Keratinocyte (primary cell): Measurements from ENCODE around the gene UNC79. TPM values are rescaled to one million over a fixed set of nuclear protein-coding genes. Genes with fewer than 3 reads are reported as not detected.

Experiments used
- DNase-seq: peaks from one replicate; pipeline ENCODE4 v3.0.0-alpha.2; 2011; ENCODE audit warnings: low read depth, missing footprints, low spot score
- FAIRE-seq: peaks from 2 replicates; lab custom pipeline; 2011; peaks lifted over from hg19 to GRCh38; lab: Jason Lieb, UNC
- H2AFZ ChIP-seq: 2 replicates; pipeline ENCODE4 v1.6.0; 2012; ENCODE audit warnings: low read length, control low read depth, inconsistent platforms; ENCODE audit not compliant: control insufficient read depth
- H3K27ac ChIP-seq: 2 replicates; pipeline ENCODE4 v1.5.1; 2011; ENCODE audit warnings: low read length; ENCODE audit not compliant: control insufficient read depth, insufficient read depth
- H3K27me3 ChIP-seq: 3 replicates; pipeline ENCODE4 v1.6.0; 2011; ENCODE audit warnings: low read length; ENCODE audit not compliant: control insufficient read depth, insufficient read depth; ENCODE audit errors: extremely low read depth
- H3K36me3 ChIP-seq, 2 experiments: 2 replicates in 1 of 2; 3 replicates in 1 of 2; pipeline ENCODE4 v1.5.1; 2011; ENCODE audit warnings: low read length in 2 of 2, mild to moderate bottlenecking in 1 of 2; ENCODE audit not compliant: control insufficient read depth in 2 of 2, insufficient read depth in 2 of 2; ENCODE audit errors: extremely low read depth in 1 of 2
- H3K4me1 ChIP-seq: 3 replicates; pipeline ENCODE4 v1.5.1; 2011; ENCODE audit warnings: low read length; ENCODE audit not compliant: control insufficient read depth, insufficient read depth; ENCODE audit errors: extremely low read depth
- H3K4me2 ChIP-seq: 3 replicates; pipeline ENCODE4 v1.6.0; 2011; ENCODE audit warnings: low read depth, low read length; ENCODE audit not compliant: control insufficient read depth, insufficient read depth; ENCODE audit errors: extremely low read depth
- H3K4me3 ChIP-seq, 3 experiments: fragments of 200-600 bp in 1 of 3; sonication (generic) in 1 of 3; 2 replicates in 2 of 3; 3 replicates in 1 of 3; pipeline ENCODE4 v1.5.1; 2011 to 2016; ENCODE audit warnings: low read length in 3 of 3, mild to moderate bottlenecking in 3 of 3, control low read depth in 2 of 3, inconsistent platforms in 1 of 3, low read depth in 1 of 3, mixed read lengths in 1 of 3, mixed run types in 1 of 3, moderate library complexity in 1 of 3; ENCODE audit not compliant: control insufficient read depth in 2 of 3, insufficient read depth in 2 of 3; ENCODE audit errors: extremely low read depth in 1 of 3
- H3K79me2 ChIP-seq: 2 replicates; pipeline ENCODE4 v1.6.0; 2012; ENCODE audit warnings: low read length; ENCODE audit not compliant: control insufficient read depth, insufficient read depth
- H3K9ac ChIP-seq: 3 replicates; pipeline ENCODE4 v1.6.0; 2011; ENCODE audit warnings: low read length; ENCODE audit not compliant: control insufficient read depth, insufficient read depth; ENCODE audit errors: extremely low read depth
- H3K9me1 ChIP-seq: 3 replicates; pipeline ENCODE4 v1.6.0; 2011; ENCODE audit warnings: low read length; ENCODE audit not compliant: control insufficient read depth, insufficient read depth; ENCODE audit errors: extremely low read depth
- H3K9me3 ChIP-seq: 2 replicates; pipeline ENCODE4 v1.5.1; 2012; ENCODE audit warnings: low read depth, low read length; ENCODE audit not compliant: control insufficient read depth
- H4K20me1 ChIP-seq: 3 replicates; pipeline ENCODE4 v1.6.0; 2011; ENCODE audit warnings: low read length; ENCODE audit not compliant: control insufficient read depth, insufficient read depth; ENCODE audit errors: extremely low read depth
- EZH2 ChIP-seq: IDR thresholded peaks from one replicate; pipeline ENCODE4 v1.6.1; 2012; ENCODE audit warnings: inconsistent platforms, mild to moderate bottlenecking, low read length, moderate library complexity
- dilution Hi-C: fragments of 300-500 bp; cut with MboI; formaldehyde crosslinking; loops from one replicate; pipeline ENCODE4 v1.7.0; 2020; ENCODE audit warnings: low sequenced_read_pairs; ENCODE audit not compliant: extremely low pct_ligation_motif_present
- polyA plus RNA-seq, 5 experiments: library from polyadenylated mRNA; depleted of rRNA in 3 of 5; stranded (reverse) in 3 of 5; stranded (forward) in 1 of 5; unstranded in 1 of 5; fragments of >200 nt; gene quantifications; 1 replicate in 1 of 5; 2 replicates in 3 of 5; 3 replicates in 1 of 5; pipeline versions ENCODE4 v1.2.1 to v1.2.3, GENCODE V29; 2011 to 2012; ENCODE audit warnings: missing spikeins in 2 of 5, low read depth in 1 of 5, low replicate concordance in 1 of 5
- TF ChIP-seq, protein P1 (sequence below), 3 experiments: IDR thresholded peaks in 1 of 3; conservative IDR thresholded peaks in 1 of 3; optimal IDR thresholded peaks in 1 of 3; 2 replicates in 2 of 3; 3 replicates in 1 of 3; pipeline versions ENCODE3 to v1.5.1; 2011; ENCODE audit warnings: low read length in 3 of 3, mild to moderate bottlenecking in 3 of 3, moderate library complexity in 2 of 3, control low read depth in 1 of 3, inconsistent platforms in 1 of 3; ENCODE audit not compliant: insufficient read depth in 2 of 3; ENCODE audit errors: extremely low read depth in 1 of 3

UNC79 gene
- polyA plus RNA-seq, 1 donor (not counting 4 experiments of a cell fraction or from before 2014, with no cell fraction given): 0.01 TPM

DNA sequence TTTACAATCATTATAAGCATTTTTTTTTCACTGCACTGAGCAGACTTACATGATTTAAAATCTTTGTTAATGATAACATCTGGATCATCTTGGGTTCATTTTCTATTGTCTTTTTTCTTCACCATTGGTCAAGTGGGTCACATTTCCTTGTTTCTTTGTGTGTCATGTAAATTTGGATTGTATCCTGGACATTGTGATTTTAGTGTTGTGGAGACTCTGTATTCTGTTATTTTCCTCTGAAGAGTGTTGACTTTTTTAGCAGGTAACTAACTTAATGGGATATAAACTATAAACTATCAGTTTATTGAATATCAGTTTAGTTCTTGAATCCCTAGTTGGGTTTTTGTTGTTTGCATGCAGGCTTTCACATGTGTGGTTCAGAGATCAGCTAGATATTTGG lies 4.0 kb upstream of the UNC79 start:
- Histone ChIP-seq H3K9me1 (no peaks in the 10 kb centered on the region), H3K4me2 (no peak overlapping the region), H2AFZ (no peak overlapping the region), H3K4me3 (no peak overlapping the region), H3K9ac (no peak overlapping the region), H4K20me1 (no peaks in the 10 kb centered on the region), H3K27me3 (peaks cover 21% of the 10 kb centered on the region), H3K36me3 (no peaks in the 10 kb centered on the region), H3K9me3 (no peaks in the 10 kb centered on the region), H3K79me2 (no peaks in the 10 kb centered on the region), H3K4me1 (no peaks in the 10 kb centered on the region), H3K27ac (no peak overlapping the region)
- DNase-seq: no peak
- FAIRE-seq: no peak
- dilution Hi-C loops: no loop called here
- TF ChIP-seq, protein P1, sequence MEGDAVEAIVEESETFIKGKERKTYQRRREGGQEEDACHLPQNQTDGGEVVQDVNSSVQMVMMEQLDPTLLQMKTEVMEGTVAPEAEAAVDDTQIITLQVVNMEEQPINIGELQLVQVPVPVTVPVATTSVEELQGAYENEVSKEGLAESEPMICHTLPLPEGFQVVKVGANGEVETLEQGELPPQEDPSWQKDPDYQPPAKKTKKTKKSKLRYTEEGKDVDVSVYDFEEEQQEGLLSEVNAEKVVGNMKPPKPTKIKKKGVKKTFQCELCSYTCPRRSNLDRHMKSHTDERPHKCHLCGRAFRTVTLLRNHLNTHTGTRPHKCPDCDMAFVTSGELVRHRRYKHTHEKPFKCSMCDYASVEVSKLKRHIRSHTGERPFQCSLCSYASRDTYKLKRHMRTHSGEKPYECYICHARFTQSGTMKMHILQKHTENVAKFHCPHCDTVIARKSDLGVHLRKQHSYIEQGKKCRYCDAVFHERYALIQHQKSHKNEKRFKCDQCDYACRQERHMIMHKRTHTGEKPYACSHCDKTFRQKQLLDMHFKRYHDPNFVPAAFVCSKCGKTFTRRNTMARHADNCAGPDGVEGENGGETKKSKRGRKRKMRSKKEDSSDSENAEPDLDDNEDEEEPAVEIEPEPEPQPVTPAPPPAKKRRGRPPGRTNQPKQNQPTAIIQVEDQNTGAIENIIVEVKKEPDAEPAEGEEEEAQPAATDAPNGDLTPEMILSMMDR (optimal IDR thresholded peaks at IDR 0.05 in 1 of 3, IDR thresholded peaks at IDR 0.05 in 1 of 3, conservative IDR thresholded peaks at IDR 0.05 in 1 of 3; ENCODE audit: extremely low read depth in 1 of 3, insufficient read depth in 2 of 3, low read length in 3 of 3): no peak
- no peak for TF ChIP-seq EZH2

DNA sequence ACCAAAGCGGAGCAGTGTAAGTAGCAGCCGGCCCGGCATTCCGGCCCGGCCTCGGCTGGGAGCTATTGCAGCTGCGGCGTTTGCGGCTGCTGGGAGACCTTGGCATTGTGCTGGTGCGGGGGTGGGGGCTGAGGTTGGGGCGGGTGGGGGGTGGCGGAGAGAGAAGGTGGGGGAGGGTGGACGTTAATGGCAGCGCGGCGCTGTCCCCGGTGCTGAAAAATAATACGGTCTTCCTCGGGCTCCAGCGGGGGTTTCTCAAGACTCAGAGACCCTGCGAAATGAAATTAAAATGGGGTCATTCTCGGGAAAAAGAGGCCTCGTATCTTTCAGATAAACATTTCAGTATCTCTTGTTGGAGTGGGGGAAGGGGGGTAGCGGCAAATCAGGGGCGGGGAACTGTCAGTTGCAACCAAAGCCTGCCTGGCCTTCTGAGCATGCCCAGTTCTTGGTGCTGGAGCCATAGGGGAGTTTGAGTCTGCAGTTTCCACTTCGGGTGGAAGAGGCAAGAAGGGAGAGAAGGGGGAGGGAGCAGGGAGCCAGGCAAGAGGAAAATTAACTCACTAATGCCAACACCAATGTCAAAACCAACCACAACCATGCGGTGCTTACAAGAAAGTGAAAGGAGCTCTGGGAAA lies 414 bp downstream of the UNC79 start:
- Histone ChIP-seq H3K27ac (no peak overlapping the region), H3K9me1 (no peaks in the 10 kb centered on the region), H3K36me3 (no peaks in the 10 kb centered on the region), H2AFZ (no peak overlapping the region), H3K27me3 (peaks cover 21% of the 10 kb centered on the region), H4K20me1 (no peaks in the 10 kb centered on the region), H3K9ac (no peak overlapping the region), H3K9me3 (no peaks in the 10 kb centered on the region), H3K4me1 (no peaks in the 10 kb centered on the region), H3K4me3 (no peak overlapping the region), H3K4me2 (no peak overlapping the region), H3K79me2 (no peaks in the 10 kb centered on the region)
- dilution Hi-C loops: no loop called here
- TF ChIP-seq EZH2: no peak
- DNase-seq (no peak), FAIRE-seq (no peak)

DNA sequence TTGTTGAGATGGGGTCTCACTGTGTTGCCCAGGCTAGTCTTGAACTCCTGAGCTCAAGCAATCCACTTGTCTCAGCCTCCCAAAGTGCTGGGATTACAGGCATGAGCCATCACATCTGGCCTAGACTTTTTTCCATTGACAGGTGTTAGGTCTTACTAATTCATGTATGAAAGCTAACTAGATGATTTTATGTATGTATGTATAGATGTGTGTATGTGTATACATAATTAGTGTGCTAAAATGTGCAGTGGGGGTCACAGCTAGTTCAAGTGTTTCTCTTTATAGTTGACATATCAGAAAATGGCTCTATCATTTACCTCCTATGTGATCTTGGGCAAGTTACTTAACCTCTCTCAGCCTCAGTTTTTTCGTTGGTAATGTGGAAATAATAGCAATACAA lies 23.5 kb downstream of the UNC79 start:
- Histone ChIP-seq H3K4me2 (no peak overlapping the region), H3K9me1 (no peaks in the 10 kb centered on the region), H3K4me3 (no peak overlapping the region), H2AFZ (no peak overlapping the region), H4K20me1 (no peaks in the 10 kb centered on the region), H3K79me2 (no peaks in the 10 kb centered on the region), H3K27ac (no peak overlapping the region), H3K4me1 (no peaks in the 10 kb centered on the region), H3K9ac (no peak overlapping the region), H3K36me3 (no peaks in the 10 kb centered on the region), H3K27me3 (no peaks in the 10 kb centered on the region), H3K9me3 (no peaks in the 10 kb centered on the region)
- dilution Hi-C loops: no loop called here
- DNase-seq (no peak), FAIRE-seq (no peak)
- no peak for TF ChIP-seq EZH2
